ENCODE measurements around the gene CELF2.

Gene CELF2

DNA sequence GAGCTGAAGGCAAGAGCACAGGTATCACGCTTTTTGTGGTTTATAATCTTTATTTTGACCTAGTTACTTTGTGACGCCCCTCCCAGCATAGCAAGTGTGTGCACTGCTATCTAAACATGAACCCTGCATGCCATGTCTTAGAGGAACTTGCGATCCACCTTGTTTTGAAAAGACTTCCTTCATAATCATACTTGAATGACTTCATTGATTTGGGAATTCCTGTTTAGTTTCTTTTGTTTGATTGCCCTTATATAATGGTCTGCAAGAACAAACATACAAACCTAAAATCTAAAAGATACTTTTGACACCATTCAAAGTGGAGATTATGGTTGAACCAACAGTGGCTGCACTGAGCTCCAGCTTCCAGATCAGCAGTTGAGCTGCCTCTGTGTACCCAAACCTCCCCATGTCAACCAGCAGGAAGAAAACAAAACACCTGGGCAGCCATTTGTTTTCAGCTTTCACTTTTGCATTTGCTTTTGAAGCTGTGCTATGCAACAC is 132.6 kb downstream of the CELF2 start:
- no peak overlapping the region for H3K4me3 ChIP-seq (ENCODE audit: low read depth, low read length)
- TF ChIP-seq POLR2A (IDR thresholded peaks at IDR 0.05; ENCODE audit: extremely low read depth, insufficient read length), result no peak
- TF ChIP-seq MYC (IDR thresholded peaks at IDR 0.05; ENCODE audit: low read depth, low read length), result no peak
- TF ChIP-seq, protein P1, sequence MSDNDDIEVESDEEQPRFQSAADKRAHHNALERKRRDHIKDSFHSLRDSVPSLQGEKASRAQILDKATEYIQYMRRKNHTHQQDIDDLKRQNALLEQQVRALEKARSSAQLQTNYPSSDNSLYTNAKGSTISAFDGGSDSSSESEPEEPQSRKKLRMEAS (IDR thresholded peaks at IDR 0.05; ENCODE audit: low read depth, low read length), result no peak
- TF ChIP-seq, protein P2, sequence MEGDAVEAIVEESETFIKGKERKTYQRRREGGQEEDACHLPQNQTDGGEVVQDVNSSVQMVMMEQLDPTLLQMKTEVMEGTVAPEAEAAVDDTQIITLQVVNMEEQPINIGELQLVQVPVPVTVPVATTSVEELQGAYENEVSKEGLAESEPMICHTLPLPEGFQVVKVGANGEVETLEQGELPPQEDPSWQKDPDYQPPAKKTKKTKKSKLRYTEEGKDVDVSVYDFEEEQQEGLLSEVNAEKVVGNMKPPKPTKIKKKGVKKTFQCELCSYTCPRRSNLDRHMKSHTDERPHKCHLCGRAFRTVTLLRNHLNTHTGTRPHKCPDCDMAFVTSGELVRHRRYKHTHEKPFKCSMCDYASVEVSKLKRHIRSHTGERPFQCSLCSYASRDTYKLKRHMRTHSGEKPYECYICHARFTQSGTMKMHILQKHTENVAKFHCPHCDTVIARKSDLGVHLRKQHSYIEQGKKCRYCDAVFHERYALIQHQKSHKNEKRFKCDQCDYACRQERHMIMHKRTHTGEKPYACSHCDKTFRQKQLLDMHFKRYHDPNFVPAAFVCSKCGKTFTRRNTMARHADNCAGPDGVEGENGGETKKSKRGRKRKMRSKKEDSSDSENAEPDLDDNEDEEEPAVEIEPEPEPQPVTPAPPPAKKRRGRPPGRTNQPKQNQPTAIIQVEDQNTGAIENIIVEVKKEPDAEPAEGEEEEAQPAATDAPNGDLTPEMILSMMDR (IDR thresholded peaks at IDR 0.05; ENCODE audit: low read depth, low read length), result no peak
- no peak for DNase-seq (ENCODE audit: low read depth)

DNA sequence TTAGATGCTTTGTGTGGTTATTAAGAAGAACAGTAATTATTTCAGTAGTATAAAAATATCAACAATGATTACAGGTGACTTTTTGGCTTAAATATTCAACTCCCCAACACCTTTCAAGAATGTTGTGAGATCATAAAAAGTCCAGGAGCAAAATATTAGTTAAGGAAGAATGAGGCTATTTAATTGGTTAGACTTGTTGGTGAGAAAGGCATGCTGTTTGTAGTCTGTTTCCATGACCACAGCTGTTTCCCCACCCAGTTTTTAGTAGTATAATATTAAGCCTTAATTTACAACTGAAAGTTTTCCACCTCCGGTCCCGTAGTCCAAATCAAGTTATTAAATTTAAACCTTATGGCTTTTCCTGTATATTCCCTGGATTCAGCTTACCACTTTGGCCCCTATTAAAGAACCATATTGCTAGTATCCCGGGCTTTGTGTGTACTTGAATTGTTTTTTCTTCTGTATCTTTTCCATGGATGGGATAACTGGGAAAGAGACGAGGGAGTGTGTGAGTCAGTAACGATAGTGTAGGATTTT is 133.3 kb downstream of the CELF2 start:
- TF ChIP-seq, protein P1 (IDR thresholded peaks at IDR 0.05; ENCODE audit: low read depth, low read length), result no peak
- TF ChIP-seq POLR2A (IDR thresholded peaks at IDR 0.05; ENCODE audit: extremely low read depth, insufficient read length), result no peak
- TF ChIP-seq, protein P2 (IDR thresholded peaks at IDR 0.05; ENCODE audit: low read depth, low read length), result no peak
- no peak for TF ChIP-seq MYC (IDR thresholded peaks at IDR 0.05; ENCODE audit: low read depth, low read length)
- DNase-seq (ENCODE audit: low read depth), result no peak
- H3K4me3 ChIP-seq (ENCODE audit: low read depth, low read length), result no peak overlapping the region

DNA sequence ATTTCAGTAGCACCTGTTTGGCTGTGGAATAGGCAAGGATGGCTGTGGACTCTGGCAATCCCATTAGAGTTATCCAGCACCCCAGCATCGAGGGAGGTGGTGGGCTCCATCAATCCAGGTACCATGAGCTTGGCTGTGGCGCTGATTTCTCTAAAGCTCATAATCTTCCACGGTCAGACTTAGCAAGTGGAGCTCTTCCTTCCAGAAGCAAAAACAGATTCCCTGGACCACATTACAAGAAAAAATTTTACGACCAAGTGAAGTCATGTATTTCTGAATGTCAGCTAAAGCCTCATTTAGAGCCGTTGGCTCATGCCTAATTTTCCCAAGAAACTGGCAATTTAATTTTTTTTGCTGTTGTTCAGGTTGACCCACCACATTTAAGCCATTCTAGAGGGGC is 135.1 kb downstream of the CELF2 start:
- H3K4me3 ChIP-seq (ENCODE audit: low read depth, low read length), result no peak overlapping the region
- TF ChIP-seq, protein P2 (IDR thresholded peaks at IDR 0.05; ENCODE audit: low read depth, low read length), result no peak
- TF ChIP-seq POLR2A (IDR thresholded peaks at IDR 0.05; ENCODE audit: extremely low read depth, insufficient read length) (no peak), MYC (IDR thresholded peaks at IDR 0.05; ENCODE audit: low read depth, low read length) (no peak)
- TF ChIP-seq, protein P1 (IDR thresholded peaks at IDR 0.05; ENCODE audit: low read depth, low read length), result no peak
- DNase-seq (ENCODE audit: low read depth), result no peak

DNA sequence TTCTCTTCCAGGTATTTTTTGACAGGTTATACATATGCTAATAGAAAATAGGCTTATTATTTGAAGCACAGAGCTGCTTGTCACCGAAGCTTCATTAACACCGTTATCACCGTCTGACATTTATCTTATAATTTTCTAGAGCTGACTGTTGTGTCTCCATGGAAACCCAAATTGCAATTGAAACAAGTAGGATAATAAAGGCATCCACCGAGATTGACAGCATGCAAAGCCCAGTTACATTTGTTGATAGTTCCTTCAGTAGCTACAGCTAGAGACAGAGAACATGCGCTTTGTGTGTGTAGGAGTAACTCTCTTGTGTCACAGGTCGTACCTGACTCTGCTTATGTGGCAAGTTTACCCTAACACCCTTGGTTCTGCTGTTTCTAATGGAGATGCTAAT is 135.6 kb downstream of the CELF2 start:
- no peak for DNase-seq (ENCODE audit: low read depth)
- no peak for TF ChIP-seq MYC (IDR thresholded peaks at IDR 0.05; ENCODE audit: low read depth, low read length)
- TF ChIP-seq, protein P2 (IDR thresholded peaks at IDR 0.05; ENCODE audit: low read depth, low read length), result no peak
- TF ChIP-seq, protein P1 (IDR thresholded peaks at IDR 0.05; ENCODE audit: low read depth, low read length), result no peak
- no peak for TF ChIP-seq POLR2A (IDR thresholded peaks at IDR 0.05; ENCODE audit: extremely low read depth, insufficient read length)
- no peak overlapping the region for H3K4me3 ChIP-seq (ENCODE audit: low read depth, low read length)

DNA sequence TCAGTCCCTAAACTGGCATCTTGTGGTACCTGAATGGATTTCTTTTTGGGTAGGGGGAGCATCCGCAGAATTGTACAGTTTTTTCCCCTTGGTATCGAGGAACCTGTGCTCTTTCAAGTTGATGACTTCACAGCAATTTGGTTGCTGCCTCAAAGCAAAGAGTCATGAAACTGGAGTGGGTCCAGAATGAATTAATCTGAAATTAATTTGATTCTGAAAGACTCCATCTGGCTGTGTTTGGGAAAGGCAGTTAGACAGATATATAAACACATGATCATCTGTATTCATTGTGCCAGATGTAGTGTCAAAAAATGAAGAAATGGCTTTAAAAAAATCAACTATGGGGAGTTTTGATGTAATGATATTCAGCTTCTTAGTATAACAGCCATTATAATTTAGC is 136.1 kb downstream of the CELF2 start:
- no peak overlapping the region for H3K4me3 ChIP-seq (ENCODE audit: low read depth, low read length)
- TF ChIP-seq, protein P1 (IDR thresholded peaks at IDR 0.05; ENCODE audit: low read depth, low read length), result no peak
- TF ChIP-seq, protein P2 (IDR thresholded peaks at IDR 0.05; ENCODE audit: low read depth, low read length), result no peak
- TF ChIP-seq MYC (IDR thresholded peaks at IDR 0.05; ENCODE audit: low read depth, low read length), result no peak
- TF ChIP-seq POLR2A (IDR thresholded peaks at IDR 0.05; ENCODE audit: extremely low read depth, insufficient read length), result no peak
- DNase-seq (ENCODE audit: low read depth), result no peak

All from NB4 (cell line).